Measurements from ENCODE around the gene NCR3LG1. TPM values are rescaled to one million over a fixed set of nuclear protein-coding genes. Genes with fewer than 3 reads are reported as not detected.

The NCR3LG1 gene
- total RNA-seq, 1 experiment from 2014 or later: 1.4 TPM

GRCh38 chr11:17375547-17375946 is 23.9 kb downstream of the NCR3LG1 start:
- H3K9me3 ChIP-seq (ENCODE audit: control insufficient read depth, low read depth, low read length): peaks cover 47% of the 10 kb centered on the region
- no peaks in the 10 kb centered on the region for H3K79me2 ChIP-seq (ENCODE audit: insufficient read depth, low read length)
- no peak for DNase-seq
- no peak overlapping the region for H3K56ac ChIP-seq (ENCODE audit: insufficient read length, low read depth, low read length)
- H3K36me3 Mint-ChIP-seq (ENCODE audit: insufficient read depth in 1 of 3, low read depth in 3 of 3): peaks cover 24 to 40% (median 30%) of the 10 kb centered on the region in 3 experiments
- H4K20me1 ChIP-seq (ENCODE audit: control insufficient read depth, insufficient read depth, insufficient read length): no peaks in the 10 kb centered on the region
- no peaks in the 10 kb centered on the region for H3K4me1 Mint-ChIP-seq
- H2BK20ac ChIP-seq (ENCODE audit: low read depth, low read length, poor library complexity, severe bottlenecking): no peak overlapping the region
- H2AK5ac ChIP-seq (ENCODE audit: insufficient read length, low read length): no peak overlapping the region
- H3K18ac ChIP-seq (ENCODE audit: insufficient read length, low read depth, low read length): no peak overlapping the region
- H3K4me3 Mint-ChIP-seq: no peak overlapping the region
- no peak overlapping the region for H2BK15ac ChIP-seq (ENCODE audit: low read depth, low read length)
- no peaks in the 10 kb centered on the region for H3K79me1 ChIP-seq (ENCODE audit: insufficient read depth, low read depth, low read length, poor library complexity, severe bottlenecking)
- no peak overlapping the region for H4K91ac ChIP-seq (ENCODE audit: insufficient read length, low read depth, low read length)
- no peak overlapping the region for H2BK12ac ChIP-seq (ENCODE audit: insufficient read length, low read depth, low read length)
- peaks cover 46 to 57% of the 10 kb centered on the region in 2 experiments for H3K9me3 Mint-ChIP-seq
- no peak overlapping the region for H3K27ac ChIP-seq (ENCODE audit: insufficient read length, low read depth, low read length)
- no peak overlapping the region for H2BK5ac ChIP-seq (ENCODE audit: insufficient read length, low read length)
- H4K5ac ChIP-seq (ENCODE audit: insufficient read length, low read depth, low read length): no peak overlapping the region
- H3K4me2 ChIP-seq (ENCODE audit: insufficient read depth, insufficient read length, low read length): no peak overlapping the region
- no peak overlapping the region for H3K14ac ChIP-seq (ENCODE audit: insufficient read depth, low read length)
- WGBS (ENCODE audit: extremely low coverage, insufficient read length, low lambda C conversion rate): no CpG with 5 or more reads among the region's 5 CpGs
- peaks cover 10% of the 10 kb centered on the region for H3K27me3 Mint-ChIP-seq (ENCODE audit: low read depth)
- no peaks in the 10 kb centered on the region for H3K27me3 ChIP-seq (ENCODE audit: insufficient read depth, low read length)
- no peaks in the 10 kb centered on the region for H3K4me1 ChIP-seq (ENCODE audit: insufficient read depth, low read length)
- no peak overlapping the region for H3K9ac ChIP-seq (ENCODE audit: extremely low read depth, insufficient read length, low read length)
- H3K23me2 ChIP-seq (ENCODE audit: insufficient read length, low read depth, low read length, poor library complexity, severe bottlenecking): no peaks in the 10 kb centered on the region
- H4K8ac ChIP-seq (replicated peaks; ENCODE audit: insufficient read length, low read depth, low read length): no peak overlapping the region
- no peak for TF ChIP-seq CTCF (conservative IDR thresholded peaks at IDR 0.05)
- H2BK120ac ChIP-seq (ENCODE audit: low read depth, low read length, poor library complexity, severe bottlenecking): no peak overlapping the region
- H3T11ph ChIP-seq (ENCODE audit: low read length): no peak overlapping the region
- H3K23ac ChIP-seq (ENCODE audit: insufficient read length, low read depth, low read length): no peak overlapping the region
- H3K27ac Mint-ChIP-seq: no peak overlapping the region
- H3K4ac ChIP-seq (ENCODE audit: low read depth, low read length): no peak overlapping the region
- no peak overlapping the region for H2AFZ ChIP-seq (ENCODE audit: low read length)
